Brain microvascular endothelial cell (primary cell): Measurements from ENCODE around the gene RNF213.

Source experiments
- DNase-seq: peaks from one replicate; pipeline ENCODE4 v3.0.0-alpha.2; 2020
- H3K27ac ChIP-seq: fragments of 250-450 bp; sonication (Bioruptor Pico); 2 replicates; pipeline ENCODE4 v1.5.1; 2020; ENCODE audit warnings: mild to moderate bottlenecking, moderate library complexity
- H3K27me3 ChIP-seq: fragments of 250-450 bp; sonication (Bioruptor Pico); replicated peaks from 2 replicates; pipeline ENCODE4 v1.5.1; 2020; ENCODE audit warnings: mild to moderate bottlenecking
- H3K36me3 ChIP-seq: fragments of 250-450 bp; sonication (Bioruptor Pico); replicated peaks from 2 replicates; pipeline ENCODE4 v1.5.1; 2020; ENCODE audit warnings: mild to moderate bottlenecking
- H3K4me3 ChIP-seq: 2 replicates; pipeline ENCODE4 v1.5.1; 2011; ENCODE audit warnings: low read depth, mild to moderate bottlenecking, control low read depth, low read length, moderate library complexity
- CTCF ChIP-seq: IDR thresholded peaks from 2 replicates; pipeline ENCODE4 v1.5.1; 2011; ENCODE audit warnings: low read depth, mild to moderate bottlenecking, moderate library complexity, low read length, control low read depth, inconsistent platforms; ENCODE audit errors: missing control alignments
- in situ Hi-C: cut with HindIII; loops from 2 replicates; pipeline ENCODE4 v1.10.0; 2017; ENCODE audit warnings: low sequenced_read_pairs, low pct_ligation_motif_present

RNF213 gene

GRCh38 chr17:80339118-80339517 is 78.5 kb downstream of the RNF213 start:
- Histone ChIP-seq H3K4me3 (no peak overlapping the region), H3K36me3 (peaks cover 64% of the 10 kb centered on the region), H3K27me3 (no peaks in the 10 kb centered on the region), H3K27ac (no peak overlapping the region)
- no peak for DNase-seq
- no peak for TF ChIP-seq CTCF
- in situ Hi-C loops = no loop called here

- in situ Hi-C loops = no loop called here
- TF ChIP-seq CTCF = no peak
- peaks cover 69% of the 10 kb centered on the region for H3K36me3 ChIP-seq
- H3K27ac ChIP-seq = no peak overlapping the region
- H3K4me3 ChIP-seq = no peak overlapping the region
- no peaks in the 10 kb centered on the region for H3K27me3 ChIP-seq
- DNase-seq = no peak
Measured at GRCh38 chr17:80339731-80340456, 79.2 kb downstream of the RNF213 start.

GRCh38 chr17:80345321-80345720 is 84.7 kb downstream of the RNF213 start:
- in situ Hi-C loops = no loop called here
- no peak for TF ChIP-seq CTCF
- no peak for DNase-seq
- no peak overlapping the region for H3K4me3 ChIP-seq
- no peaks in the 10 kb centered on the region for H3K27me3 ChIP-seq
- peaks cover 66% of the 10 kb centered on the region for H3K36me3 ChIP-seq
- no peak overlapping the region for H3K27ac ChIP-seq

DNA sequence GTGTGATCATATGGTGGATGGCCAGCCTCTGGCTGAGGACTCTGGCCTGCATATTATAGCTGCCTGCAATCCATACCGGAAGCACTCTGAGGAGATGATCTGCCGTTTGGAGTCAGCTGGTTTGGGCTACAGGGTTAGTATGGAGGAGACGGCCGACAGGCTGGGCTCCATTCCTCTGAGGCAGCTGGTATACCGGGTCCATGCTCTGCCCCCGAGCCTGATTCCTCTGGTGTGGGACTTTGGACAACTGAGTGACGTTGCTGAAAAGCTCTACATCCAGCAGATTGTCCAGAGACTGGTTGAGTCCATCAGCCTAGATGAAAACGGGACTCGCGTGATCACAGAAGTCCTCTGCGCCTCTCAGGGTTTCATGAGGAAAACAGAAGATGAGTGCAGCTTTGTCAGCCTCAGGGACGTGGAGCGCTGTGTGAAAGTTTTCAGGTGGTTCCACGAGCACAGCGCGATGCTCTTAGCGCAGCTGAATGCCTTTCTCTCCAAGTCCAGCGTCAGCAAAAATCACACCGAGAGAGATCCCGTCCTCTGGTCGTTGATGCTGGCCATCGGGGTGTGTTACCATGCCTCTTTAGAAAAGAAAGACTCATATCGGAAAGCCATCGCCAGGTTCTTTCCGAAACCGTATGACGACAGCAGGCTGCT is 85.3 kb downstream of the RNF213 start:
- in situ Hi-C loops = no loop called here
- Histone ChIP-seq H3K36me3 (peaks cover 68% of the 10 kb centered on the region), H3K27ac (no peak overlapping the region), H3K27me3 (no peaks in the 10 kb centered on the region), H3K4me3 (no peak overlapping the region)
- DNase-seq = no peak
- no peak for TF ChIP-seq CTCF

DNA sequence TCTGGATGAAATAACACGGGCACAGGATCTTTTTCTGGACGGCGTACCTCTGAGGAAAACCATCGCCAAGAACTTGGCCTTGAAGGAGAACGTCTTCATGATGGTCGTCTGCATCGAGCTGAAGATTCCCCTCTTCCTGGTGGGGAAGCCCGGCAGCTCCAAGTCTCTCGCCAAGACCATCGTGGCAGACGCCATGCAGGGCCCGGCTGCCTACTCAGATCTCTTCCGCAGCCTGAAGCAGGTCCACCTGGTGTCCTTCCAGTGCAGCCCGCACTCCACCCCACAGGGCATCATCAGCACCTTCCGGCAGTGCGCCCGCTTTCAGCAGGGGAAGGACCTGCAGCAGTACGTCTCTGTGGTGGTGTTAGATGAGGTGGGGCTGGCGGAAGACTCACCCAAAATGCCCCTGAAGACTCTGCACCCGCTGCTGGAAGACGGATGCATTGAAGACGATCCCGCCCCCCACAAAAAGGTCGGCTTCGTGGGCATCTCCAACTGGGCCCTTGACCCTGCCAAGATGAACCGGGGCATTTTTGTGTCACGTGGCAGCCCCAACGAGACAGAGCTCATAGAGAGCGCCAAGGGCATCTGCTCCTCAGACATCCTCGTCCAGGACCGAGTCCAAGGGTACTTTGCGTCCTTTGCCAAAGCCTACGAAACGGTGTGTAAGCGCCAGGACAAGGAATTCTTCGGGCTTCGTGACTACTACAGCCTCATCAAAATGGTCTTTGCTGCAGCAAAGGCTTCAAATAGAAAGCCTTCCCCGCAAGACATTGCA is 86.0 kb downstream of the RNF213 start:
- Histone ChIP-seq H3K36me3 (peaks cover 69% of the 10 kb centered on the region), H3K27me3 (no peaks in the 10 kb centered on the region), H3K4me3 (no peak overlapping the region), H3K27ac (no peak overlapping the region)
- no peak for DNase-seq
- TF ChIP-seq CTCF = no peak
- in situ Hi-C loops = no loop called here
